ENCODE data around the gene TBCK. TPM values are rescaled to one million over a fixed set of nuclear protein-coding genes. Genes with fewer than 3 reads are reported as not detected.

The TBCK gene
- total and polyA plus RNA-seq, 4 donors: 4.9 to 25.5 (median 15.8) TPM

DNA sequence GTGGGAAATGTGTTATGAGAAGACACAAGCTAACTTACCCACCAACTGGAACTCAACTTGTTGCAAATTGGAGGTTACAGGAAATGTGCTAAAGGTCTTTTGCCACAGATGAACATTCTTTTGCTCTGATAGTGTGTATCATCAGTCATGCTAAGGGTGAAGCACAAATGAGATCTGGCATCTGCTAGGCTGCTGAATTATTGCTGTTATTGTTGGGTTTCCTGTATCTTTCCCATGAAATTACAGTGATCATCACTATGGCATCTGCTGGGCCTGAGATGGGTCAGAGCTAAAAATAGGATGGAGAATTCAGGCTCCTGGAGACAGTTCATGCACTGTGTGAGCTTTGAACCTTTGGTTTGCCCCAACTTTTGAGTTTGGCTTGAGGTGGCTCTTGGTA is 296.2 kb downstream of the TBCK start:
- Histone ChIP-seq H3K9me3 (ENCODE audit: control insufficient read depth in 4 of 4, low read length in 3 of 4) (peaks cover 0 to 6% (median under 1%) of the 10 kb centered on the region in 4 donors), H3K27ac (ENCODE audit: low read depth in 1 of 2, low read length in 2 of 2) (no peak overlapping the region), H3K27me3 (ENCODE audit: control insufficient read depth in 4 of 4, insufficient read depth in 4 of 4, low read length in 3 of 4) (no peaks in the 10 kb centered on the region), H3K4me3 (ENCODE audit: low read depth in 1 of 3, low read length in 3 of 3) (no peak overlapping the region), H3K9ac (ENCODE audit: low read depth in 1 of 2, low read length in 2 of 2) (no peak overlapping the region), H3K4me1 (ENCODE audit: control insufficient read depth in 4 of 4, insufficient read depth in 4 of 4, low read length in 3 of 4) (no peaks in the 10 kb centered on the region), H3K36me3 (ENCODE audit: control insufficient read depth in 4 of 4, insufficient read depth in 3 of 4, low read depth in 1 of 4, low read length in 3 of 4) (no peaks in the 10 kb centered on the region)
- TF ChIP-seq HNF4G (IDR thresholded peaks at IDR 0.05) (no peak), GABPA (IDR thresholded peaks at IDR 0.05 in 1 of 2, conservative IDR thresholded peaks at IDR 0.05 in 1 of 2) (no peak), TAF1 (conservative IDR thresholded peaks at IDR 0.05) (no peak), RAD21 (IDR thresholded peaks at IDR 0.05) (no peak), EGR1 (IDR thresholded peaks at IDR 0.05; ENCODE audit: low read depth in 2 of 2) (no peak), HNF4A (conservative IDR thresholded peaks at IDR 0.05) (no peak), FOXA2 (IDR thresholded peaks at IDR 0.05) (no peak)
- TF ChIP-seq, protein P1, sequence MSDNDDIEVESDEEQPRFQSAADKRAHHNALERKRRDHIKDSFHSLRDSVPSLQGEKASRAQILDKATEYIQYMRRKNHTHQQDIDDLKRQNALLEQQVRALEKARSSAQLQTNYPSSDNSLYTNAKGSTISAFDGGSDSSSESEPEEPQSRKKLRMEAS (IDR thresholded peaks at IDR 0.05): no peak
- TF ChIP-seq, protein P2, sequence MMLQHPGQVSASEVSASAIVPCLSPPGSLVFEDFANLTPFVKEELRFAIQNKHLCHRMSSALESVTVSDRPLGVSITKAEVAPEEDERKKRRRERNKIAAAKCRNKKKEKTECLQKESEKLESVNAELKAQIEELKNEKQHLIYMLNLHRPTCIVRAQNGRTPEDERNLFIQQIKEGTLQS (IDR thresholded peaks at IDR 0.05): no peak
- TF ChIP-seq, protein P3, sequence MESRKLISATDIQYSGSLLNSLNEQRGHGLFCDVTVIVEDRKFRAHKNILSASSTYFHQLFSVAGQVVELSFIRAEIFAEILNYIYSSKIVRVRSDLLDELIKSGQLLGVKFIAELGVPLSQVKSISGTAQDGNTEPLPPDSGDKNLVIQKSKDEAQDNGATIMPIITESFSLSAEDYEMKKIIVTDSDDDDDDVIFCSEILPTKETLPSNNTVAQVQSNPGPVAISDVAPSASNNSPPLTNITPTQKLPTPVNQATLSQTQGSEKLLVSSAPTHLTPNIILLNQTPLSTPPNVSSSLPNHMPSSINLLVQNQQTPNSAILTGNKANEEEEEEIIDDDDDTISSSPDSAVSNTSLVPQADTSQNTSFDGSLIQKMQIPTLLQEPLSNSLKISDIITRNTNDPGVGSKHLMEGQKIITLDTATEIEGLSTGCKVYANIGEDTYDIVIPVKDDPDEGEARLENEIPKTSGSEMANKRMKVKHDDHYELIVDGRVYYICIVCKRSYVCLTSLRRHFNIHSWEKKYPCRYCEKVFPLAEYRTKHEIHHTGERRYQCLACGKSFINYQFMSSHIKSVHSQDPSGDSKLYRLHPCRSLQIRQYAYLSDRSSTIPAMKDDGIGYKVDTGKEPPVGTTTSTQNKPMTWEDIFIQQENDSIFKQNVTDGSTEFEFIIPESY (IDR thresholded peaks at IDR 0.05): no peak
- TF ChIP-seq, protein P4, sequence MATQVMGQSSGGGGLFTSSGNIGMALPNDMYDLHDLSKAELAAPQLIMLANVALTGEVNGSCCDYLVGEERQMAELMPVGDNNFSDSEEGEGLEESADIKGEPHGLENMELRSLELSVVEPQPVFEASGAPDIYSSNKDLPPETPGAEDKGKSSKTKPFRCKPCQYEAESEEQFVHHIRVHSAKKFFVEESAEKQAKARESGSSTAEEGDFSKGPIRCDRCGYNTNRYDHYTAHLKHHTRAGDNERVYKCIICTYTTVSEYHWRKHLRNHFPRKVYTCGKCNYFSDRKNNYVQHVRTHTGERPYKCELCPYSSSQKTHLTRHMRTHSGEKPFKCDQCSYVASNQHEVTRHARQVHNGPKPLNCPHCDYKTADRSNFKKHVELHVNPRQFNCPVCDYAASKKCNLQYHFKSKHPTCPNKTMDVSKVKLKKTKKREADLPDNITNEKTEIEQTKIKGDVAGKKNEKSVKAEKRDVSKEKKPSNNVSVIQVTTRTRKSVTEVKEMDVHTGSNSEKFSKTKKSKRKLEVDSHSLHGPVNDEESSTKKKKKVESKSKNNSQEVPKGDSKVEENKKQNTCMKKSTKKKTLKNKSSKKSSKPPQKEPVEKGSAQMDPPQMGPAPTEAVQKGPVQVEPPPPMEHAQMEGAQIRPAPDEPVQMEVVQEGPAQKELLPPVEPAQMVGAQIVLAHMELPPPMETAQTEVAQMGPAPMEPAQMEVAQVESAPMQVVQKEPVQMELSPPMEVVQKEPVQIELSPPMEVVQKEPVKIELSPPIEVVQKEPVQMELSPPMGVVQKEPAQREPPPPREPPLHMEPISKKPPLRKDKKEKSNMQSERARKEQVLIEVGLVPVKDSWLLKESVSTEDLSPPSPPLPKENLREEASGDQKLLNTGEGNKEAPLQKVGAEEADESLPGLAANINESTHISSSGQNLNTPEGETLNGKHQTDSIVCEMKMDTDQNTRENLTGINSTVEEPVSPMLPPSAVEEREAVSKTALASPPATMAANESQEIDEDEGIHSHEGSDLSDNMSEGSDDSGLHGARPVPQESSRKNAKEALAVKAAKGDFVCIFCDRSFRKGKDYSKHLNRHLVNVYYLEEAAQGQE (IDR thresholded peaks at IDR 0.05): no peak
- TF ChIP-seq, protein P5, sequence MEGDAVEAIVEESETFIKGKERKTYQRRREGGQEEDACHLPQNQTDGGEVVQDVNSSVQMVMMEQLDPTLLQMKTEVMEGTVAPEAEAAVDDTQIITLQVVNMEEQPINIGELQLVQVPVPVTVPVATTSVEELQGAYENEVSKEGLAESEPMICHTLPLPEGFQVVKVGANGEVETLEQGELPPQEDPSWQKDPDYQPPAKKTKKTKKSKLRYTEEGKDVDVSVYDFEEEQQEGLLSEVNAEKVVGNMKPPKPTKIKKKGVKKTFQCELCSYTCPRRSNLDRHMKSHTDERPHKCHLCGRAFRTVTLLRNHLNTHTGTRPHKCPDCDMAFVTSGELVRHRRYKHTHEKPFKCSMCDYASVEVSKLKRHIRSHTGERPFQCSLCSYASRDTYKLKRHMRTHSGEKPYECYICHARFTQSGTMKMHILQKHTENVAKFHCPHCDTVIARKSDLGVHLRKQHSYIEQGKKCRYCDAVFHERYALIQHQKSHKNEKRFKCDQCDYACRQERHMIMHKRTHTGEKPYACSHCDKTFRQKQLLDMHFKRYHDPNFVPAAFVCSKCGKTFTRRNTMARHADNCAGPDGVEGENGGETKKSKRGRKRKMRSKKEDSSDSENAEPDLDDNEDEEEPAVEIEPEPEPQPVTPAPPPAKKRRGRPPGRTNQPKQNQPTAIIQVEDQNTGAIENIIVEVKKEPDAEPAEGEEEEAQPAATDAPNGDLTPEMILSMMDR (IDR thresholded peaks at IDR 0.05; ENCODE audit: low read depth, low read length, missing input control): no peak
- no peak for DNase-seq (ENCODE audit: low spot score)

DNA sequence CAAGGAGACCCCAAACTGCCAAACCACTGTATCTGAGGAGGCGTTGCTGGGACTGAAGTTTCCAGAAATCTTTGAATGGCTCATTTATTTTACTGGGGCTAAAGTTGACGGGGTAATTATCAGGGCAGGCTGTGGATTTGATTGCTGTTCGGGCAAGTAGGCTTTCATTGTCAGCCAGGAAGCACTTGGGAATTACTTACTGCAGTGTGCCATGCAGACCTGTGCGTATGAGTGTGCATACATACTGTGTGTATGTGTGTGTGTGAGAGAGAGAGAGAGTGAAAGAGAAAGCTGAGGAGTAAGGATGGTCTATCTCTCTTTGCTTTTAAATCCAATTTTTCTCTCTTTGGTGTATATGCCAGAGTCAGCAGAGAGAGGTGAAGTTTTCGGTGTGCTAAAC is 298.0 kb downstream of the TBCK start:
- no peak overlapping the region for H3K4me3 ChIP-seq (ENCODE audit: low read depth in 1 of 3, low read length in 3 of 3)
- TF ChIP-seq JUND (IDR thresholded peaks at IDR 0.05) (no peak), RXRA (IDR thresholded peaks at IDR 0.05) (no peak), HNF4G (IDR thresholded peaks at IDR 0.05) (no peak), SP1 (IDR thresholded peaks at IDR 0.05) (no peak), FOXA1 (IDR thresholded peaks at IDR 0.05) (no peak), RAD21 (IDR thresholded peaks at IDR 0.05) (no peak)
- TF ChIP-seq, protein P1 (IDR thresholded peaks at IDR 0.05): no peak
- TF ChIP-seq, protein P2 (IDR thresholded peaks at IDR 0.05): no peak
- H3K27ac ChIP-seq (ENCODE audit: low read depth in 1 of 2, low read length in 2 of 2): no peak overlapping the region
- H3K27me3 ChIP-seq (ENCODE audit: control insufficient read depth in 4 of 4, insufficient read depth in 4 of 4, low read length in 3 of 4): no peaks in the 10 kb centered on the region
- no peak overlapping the region for H3K9ac ChIP-seq (ENCODE audit: low read depth in 1 of 2, low read length in 2 of 2)
- H3K9me3 ChIP-seq (ENCODE audit: control insufficient read depth in 4 of 4, low read length in 3 of 4): peaks cover 0 to 6% (median under 1%) of the 10 kb centered on the region in 4 donors
- no peaks in the 10 kb centered on the region for H3K36me3 ChIP-seq (ENCODE audit: control insufficient read depth in 4 of 4, insufficient read depth in 3 of 4, low read depth in 1 of 4, low read length in 3 of 4)
- 82% methylated on average over 5 of the region's 5 CpGs for WGBS
- H3K4me1 ChIP-seq (ENCODE audit: control insufficient read depth in 4 of 4, insufficient read depth in 4 of 4, low read length in 3 of 4): no peaks in the 10 kb centered on the region
- no peak for DNase-seq (ENCODE audit: low spot score)

Measured in liver (tissue), 9 donors.